Peyer's patch (tissue), 4 donors: ENCODE measurements around the gene NHSL2. TPM values are rescaled to one million over a fixed set of nuclear protein-coding genes. Genes with fewer than 3 reads are reported as not detected.
"Not testable (repeated sequence)": the region's sequence is repeated elsewhere in the genome, so short reads cannot be mapped to it uniquely, and the experiment has no call there.

ENCODE experiments used
- DNase-seq, 3 donors: peaks; one replicate each; pipeline ENCODE4 v3.0.0-alpha.2; 2017 to 2019
- H3K27ac ChIP-seq, 4 donors: fragments of 200-600 bp; sonication (generic); one replicate each; pipeline ENCODE4 v1.5.1; 2016 to 2019
- H3K27me3 ChIP-seq, 2 donors: fragments of 200-600 bp; sonication (generic); one replicate each; pipeline ENCODE4 v1.5.1; 2019
- H3K36me3 ChIP-seq, 3 donors: fragments of 200-600 bp; sonication (generic); one replicate each; pipeline ENCODE4 v1.5.1; 2016 to 2019
- H3K4me1 ChIP-seq, 4 donors: fragments of 200-600 bp; sonication (generic); one replicate each; pipeline ENCODE4 v1.5.1; 2016 to 2019
- H3K4me3 ChIP-seq, 4 donors: fragments of 200-600 bp; sonication (generic); 1 replicate in 3 of 4; 2 replicates in 1 of 4; pipeline ENCODE4 v1.5.1; 2016 to 2019; ENCODE audit warnings: mild to moderate bottlenecking in 1 of 4
- H3K9me3 ChIP-seq, 4 donors: fragments of 200-600 bp; sonication (generic); one replicate each; pipeline ENCODE4 v1.5.1; 2016 to 2019; ENCODE audit warnings: mild to moderate bottlenecking in 1 of 4
- POLR2A ChIP-seq, 2 donors: fragments of 450-650 bp; IDR thresholded peaks; one replicate each; pipeline ENCODE4 v1.5.1; 2017; ENCODE audit warnings: antibody characterized with exemption in 2 of 2, mild to moderate bottlenecking in 2 of 2, moderate library complexity in 2 of 2
- total RNA-seq, 4 donors: library from RNA; depleted of rRNA; stranded (reverse); fragments of >200 nt; gene quantifications; one replicate each; pipeline ENCODE4 v1.1.0, GENCODE V29; 2016
- TF ChIP-seq, protein P1 (sequence below), 6 experiments: fragments of 450-650 bp in 4 of 6; fragments of 200-600 bp in 2 of 6; sonication (generic) in 1 of 6; IDR thresholded peaks; one replicate each; pipeline ENCODE4 v1.5.1; 2017 to 2019; ENCODE audit warnings: antibody characterized with exemption in 6 of 6, mild to moderate bottlenecking in 3 of 6, moderate library complexity in 1 of 6

The NHSL2 gene
- total RNA-seq, 4 donors from 2014 or later: 0.53 to 2.9 (median 2.2) TPM

DNA sequence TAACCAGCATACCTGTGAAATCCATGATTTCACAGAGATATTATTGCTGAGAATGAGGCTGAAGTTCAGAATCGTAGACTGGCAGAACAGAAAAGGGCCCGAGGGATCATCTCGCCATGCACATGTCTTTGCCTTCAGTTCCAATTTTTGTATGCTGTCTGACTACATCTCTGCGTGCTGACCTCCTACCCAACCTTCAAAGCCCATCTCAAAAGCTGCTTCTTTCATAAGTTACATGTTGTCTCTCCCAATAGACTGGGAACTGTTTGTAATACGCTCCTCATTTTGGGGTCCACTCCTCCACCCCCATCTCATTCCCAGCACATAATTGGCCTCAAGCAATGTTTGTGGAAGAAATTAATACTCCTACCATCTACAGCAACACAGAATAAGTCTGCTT lies 142.9 kb downstream of the NHSL2 start:
- no peak overlapping the region for H3K4me3 ChIP-seq
- no peaks in the 10 kb centered on the region for H3K4me1 ChIP-seq
- H3K27ac ChIP-seq: no peak overlapping the region
- TF ChIP-seq, protein P1, sequence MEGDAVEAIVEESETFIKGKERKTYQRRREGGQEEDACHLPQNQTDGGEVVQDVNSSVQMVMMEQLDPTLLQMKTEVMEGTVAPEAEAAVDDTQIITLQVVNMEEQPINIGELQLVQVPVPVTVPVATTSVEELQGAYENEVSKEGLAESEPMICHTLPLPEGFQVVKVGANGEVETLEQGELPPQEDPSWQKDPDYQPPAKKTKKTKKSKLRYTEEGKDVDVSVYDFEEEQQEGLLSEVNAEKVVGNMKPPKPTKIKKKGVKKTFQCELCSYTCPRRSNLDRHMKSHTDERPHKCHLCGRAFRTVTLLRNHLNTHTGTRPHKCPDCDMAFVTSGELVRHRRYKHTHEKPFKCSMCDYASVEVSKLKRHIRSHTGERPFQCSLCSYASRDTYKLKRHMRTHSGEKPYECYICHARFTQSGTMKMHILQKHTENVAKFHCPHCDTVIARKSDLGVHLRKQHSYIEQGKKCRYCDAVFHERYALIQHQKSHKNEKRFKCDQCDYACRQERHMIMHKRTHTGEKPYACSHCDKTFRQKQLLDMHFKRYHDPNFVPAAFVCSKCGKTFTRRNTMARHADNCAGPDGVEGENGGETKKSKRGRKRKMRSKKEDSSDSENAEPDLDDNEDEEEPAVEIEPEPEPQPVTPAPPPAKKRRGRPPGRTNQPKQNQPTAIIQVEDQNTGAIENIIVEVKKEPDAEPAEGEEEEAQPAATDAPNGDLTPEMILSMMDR (IDR thresholded peaks at IDR 0.05): no peak
- TF ChIP-seq POLR2A (IDR thresholded peaks at IDR 0.05): no peak
- H3K9me3 ChIP-seq: no peaks in the 10 kb centered on the region
- no peak for DNase-seq
- H3K36me3 ChIP-seq: no peaks in the 10 kb centered on the region
- H3K27me3 ChIP-seq: no peaks in the 10 kb centered on the region

DNA sequence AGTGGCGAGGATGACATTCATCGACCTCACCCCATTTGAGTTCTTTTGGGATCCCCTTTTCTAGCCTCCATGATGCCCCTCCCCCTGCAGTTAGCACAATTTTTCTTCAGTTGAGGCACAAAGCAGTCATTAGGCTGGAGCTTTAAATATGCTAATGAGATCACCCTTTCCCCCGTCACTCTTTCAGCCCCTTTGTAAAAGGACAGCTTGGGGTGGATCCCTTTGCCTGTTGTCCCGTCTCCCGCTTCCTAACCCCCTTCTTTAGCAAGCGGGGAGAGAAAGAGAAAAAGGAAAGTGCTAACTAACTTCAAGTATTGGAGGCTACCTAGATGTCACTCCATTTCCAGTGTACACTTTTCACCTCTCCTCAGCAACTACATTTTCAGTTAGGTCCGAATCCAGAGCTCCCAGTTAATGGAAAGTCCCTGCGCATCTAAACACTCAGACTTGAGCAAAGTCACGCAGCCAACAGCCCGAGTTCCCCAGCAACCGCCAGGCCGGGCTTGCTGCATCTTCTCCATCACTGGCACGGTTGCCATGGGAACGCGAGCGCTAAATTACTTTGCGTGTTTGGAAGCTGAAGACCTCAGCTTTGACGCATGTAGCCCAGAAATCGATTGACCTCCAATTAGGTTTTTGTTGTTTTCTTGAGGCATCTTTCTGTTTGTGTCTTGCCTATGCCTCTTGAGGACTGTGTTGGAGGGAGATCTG lies 144.3 kb downstream of the NHSL2 start:
- no peak for DNase-seq
- no peaks in the 10 kb centered on the region for H3K4me1 ChIP-seq
- no peaks in the 10 kb centered on the region for H3K9me3 ChIP-seq
- H3K27me3 ChIP-seq: no peaks in the 10 kb centered on the region
- H3K36me3 ChIP-seq: no peaks in the 10 kb centered on the region
- H3K27ac ChIP-seq: no peak overlapping the region
- TF ChIP-seq, protein P1 (IDR thresholded peaks at IDR 0.05): no peak
- no peak for TF ChIP-seq POLR2A (IDR thresholded peaks at IDR 0.05)
- H3K4me3 ChIP-seq: no peak overlapping the region

DNA sequence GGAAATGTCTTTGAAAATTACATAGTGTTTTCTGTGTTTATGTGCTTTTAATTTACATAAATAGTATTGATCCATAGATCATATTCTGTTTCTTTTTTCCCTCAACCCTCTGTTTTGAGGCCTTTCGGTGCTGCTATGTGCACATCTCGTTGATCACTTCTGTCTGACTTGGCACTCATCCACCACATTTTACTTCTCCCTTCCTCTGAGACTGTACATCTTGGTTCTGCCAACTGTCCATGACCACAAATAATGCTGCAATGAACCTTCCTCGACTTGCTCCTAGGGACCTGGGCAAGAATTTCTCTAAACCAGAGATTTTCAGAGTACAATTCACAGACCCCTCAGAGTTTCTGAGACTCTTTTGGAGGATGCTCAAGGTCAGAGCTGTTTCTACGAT lies 146.7 kb downstream of the NHSL2 start:
- DNase-seq: no peak
- TF ChIP-seq POLR2A (IDR thresholded peaks at IDR 0.05): no peak
- TF ChIP-seq, protein P1 (IDR thresholded peaks at IDR 0.05): no peak
- H3K4me1 ChIP-seq: no peaks in the 10 kb centered on the region
- H3K36me3 ChIP-seq: no peaks in the 10 kb centered on the region
- H3K9me3 ChIP-seq: no peaks in the 10 kb centered on the region
- H3K27me3 ChIP-seq: no peaks in the 10 kb centered on the region
- no peak overlapping the region for H3K4me3 ChIP-seq
- H3K27ac ChIP-seq: no peak overlapping the region

DNA sequence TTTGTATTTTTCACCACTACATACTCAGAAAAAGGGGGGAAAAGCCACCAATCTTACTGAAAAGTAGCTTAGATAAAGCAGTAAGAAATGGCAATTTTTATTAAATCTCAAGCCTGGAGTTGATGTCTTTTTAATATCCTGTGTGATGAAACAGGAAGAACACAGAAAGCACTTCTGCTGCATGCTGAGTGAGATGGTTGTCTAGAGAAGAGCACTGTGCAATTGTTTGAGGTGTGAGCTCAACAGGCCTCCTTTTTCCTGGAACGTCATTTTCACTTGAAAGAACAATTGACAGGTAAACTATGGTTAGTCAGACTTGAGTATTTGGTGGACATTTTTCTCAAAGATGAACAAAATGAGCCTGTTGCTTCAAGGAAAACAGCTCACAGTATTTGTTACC lies 147.2 kb downstream of the NHSL2 start:
- H3K27me3 ChIP-seq: no peaks in the 10 kb centered on the region

DNA sequence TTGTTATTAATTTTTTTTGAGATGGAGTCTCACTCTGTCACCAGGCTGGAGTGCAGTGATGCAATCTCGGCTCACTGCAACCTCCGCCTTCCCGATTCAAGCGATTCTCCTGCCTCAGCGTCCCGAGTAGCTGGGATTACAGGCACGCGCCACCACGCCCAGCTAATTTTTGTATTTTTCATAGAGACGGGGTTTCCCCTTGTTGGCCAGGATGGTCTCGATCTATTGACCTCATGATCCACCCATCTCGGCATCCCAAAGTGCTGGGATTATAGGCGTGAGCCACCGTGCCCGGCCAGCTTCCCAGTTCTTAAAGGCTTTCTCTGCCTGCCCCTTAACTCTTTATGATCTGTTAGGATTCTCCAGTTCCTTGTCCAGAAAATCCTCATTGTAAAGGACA lies 147.7 kb downstream of the NHSL2 start:
- H3K4me1 ChIP-seq, H3K36me3 ChIP-seq, H3K27me3 ChIP-seq, H3K27ac ChIP-seq, DNase-seq, H3K9me3 ChIP-seq, H3K4me3 ChIP-seq: not testable (repeated sequence)

More for the DNA sequence above, 147.2 kb downstream of the NHSL2 start:
- no peak for TF ChIP-seq POLR2A (IDR thresholded peaks at IDR 0.05)
- TF ChIP-seq, protein P1 (IDR thresholded peaks at IDR 0.05): no peak
- Histone ChIP-seq H3K4me3 (no peak overlapping the region), H3K4me1 (no peaks in the 10 kb centered on the region), H3K27ac (no peak overlapping the region), H3K9me3 (no peaks in the 10 kb centered on the region), H3K36me3 (no peaks in the 10 kb centered on the region)
- DNase-seq: no peak

DNA sequence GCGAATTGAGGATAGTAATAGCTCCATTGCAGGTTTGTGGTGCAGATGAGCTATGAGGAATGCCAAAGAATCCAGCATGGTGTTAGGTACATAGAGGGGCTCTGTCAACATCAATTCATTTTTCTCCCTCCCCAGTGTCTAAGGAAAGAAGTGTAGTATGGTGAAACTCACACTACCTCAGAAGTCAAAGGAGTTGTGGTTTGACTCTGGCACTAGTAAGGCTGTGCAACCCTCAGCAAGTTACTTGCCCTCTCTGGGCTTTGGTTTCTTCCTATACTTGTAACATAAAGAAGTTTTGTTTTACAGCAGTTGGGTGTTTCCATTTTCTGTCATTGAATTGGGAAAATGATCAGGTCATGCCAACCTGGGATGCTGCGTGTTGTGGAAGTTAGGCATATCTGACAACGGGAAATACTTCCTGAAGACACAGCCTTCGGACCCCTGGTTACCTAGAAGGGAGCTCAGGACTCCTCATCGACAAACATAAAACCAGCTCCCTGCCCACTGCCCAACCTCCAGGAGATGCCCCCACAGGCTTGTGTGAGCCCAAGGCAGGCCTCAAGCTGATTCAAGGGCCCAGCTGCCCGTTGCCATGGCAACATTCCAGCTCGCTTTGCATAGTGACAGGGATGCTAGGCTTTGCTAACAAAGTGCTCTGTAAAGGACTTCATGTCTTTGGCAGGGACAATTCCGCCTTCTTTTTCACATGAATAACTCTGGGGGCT lies 149.7 kb downstream of the NHSL2 start:
- Histone ChIP-seq H3K9me3 (no peaks in the 10 kb centered on the region), H3K27me3 (no peaks in the 10 kb centered on the region), H3K4me3 (no peak overlapping the region), H3K27ac (no peak overlapping the region), H3K36me3 (no peaks in the 10 kb centered on the region), H3K4me1 (no peaks in the 10 kb centered on the region)
- TF ChIP-seq, protein P1 (IDR thresholded peaks at IDR 0.05): no peak
- DNase-seq: no peak
